ENCODE data around the gene EPS8. TPM values are rescaled to one million over a fixed set of nuclear protein-coding genes. Genes with fewer than 3 reads are reported as not detected.

Gene EPS8
- total RNA-seq, 4 donors from 2014 or later, result 26.1 to 43.2 (median 32.3) TPM

DNA sequence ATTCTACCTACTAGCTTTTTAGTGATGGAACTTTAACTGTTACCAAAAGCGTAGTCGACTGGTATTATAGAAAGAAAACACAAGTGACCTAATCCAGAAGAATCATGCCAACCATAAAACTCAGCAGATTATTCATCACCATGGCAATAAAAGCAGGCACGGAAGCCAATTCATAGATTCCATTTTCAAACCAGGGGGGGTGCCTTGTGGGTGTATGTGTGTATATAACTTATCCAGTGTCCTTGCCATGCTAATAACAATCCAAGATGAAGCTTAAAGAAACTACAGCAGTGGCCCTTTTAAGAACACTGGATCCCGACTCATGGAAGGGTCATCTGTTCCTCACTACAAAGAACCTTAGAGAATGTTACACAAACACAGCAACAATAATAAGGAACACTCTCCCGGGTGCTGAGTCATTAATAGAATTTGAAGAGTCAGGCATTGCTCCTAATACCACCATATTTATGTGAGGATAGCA, 61.0 kb downstream of the EPS8 start:
- TF ChIP-seq CTCF (IDR thresholded peaks at IDR 0.05) (no peak), POLR2A (IDR thresholded peaks at IDR 0.05) (no peak)
- DNase-seq (ENCODE audit: low spot score in 2 of 2), result no peak
- WGBS, 2 donors, result 52 to 63% methylated on average over 5 of the region's 5 CpGs
- H3K4me3 ChIP-seq (ENCODE audit: low read depth, poor library complexity, severe bottlenecking), result no peak overlapping the region
- intact Hi-C loops (cut with DNase I; ENCODE audit: low total_unique reads), result no loop called here

DNA sequence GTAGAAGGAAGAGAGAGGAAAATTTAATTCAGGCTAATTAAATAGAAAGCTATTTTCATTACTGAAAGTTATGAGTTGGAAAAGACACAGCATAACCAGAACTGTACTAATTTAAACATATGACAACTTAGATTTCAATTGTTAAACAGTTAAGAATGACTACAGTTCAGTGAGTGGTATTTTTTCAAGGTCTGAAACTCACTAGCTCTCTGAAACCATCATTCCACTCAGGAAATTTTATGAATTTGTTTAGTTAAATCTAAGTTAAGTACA, 62.4 kb downstream of the EPS8 start:
- no peak for DNase-seq (ENCODE audit: low spot score in 2 of 2)
- TF ChIP-seq POLR2A (IDR thresholded peaks at IDR 0.05) (no peak), CTCF (IDR thresholded peaks at IDR 0.05) (no peak)
- intact Hi-C loops (cut with DNase I; ENCODE audit: low total_unique reads), result no loop called here
- H3K4me3 ChIP-seq (ENCODE audit: low read depth, poor library complexity, severe bottlenecking), result no peak overlapping the region

GRCh38 chr12:15726027-15726877, 62.9 kb downstream of the EPS8 start:
- H3K4me3 ChIP-seq (ENCODE audit: low read depth, poor library complexity, severe bottlenecking), result no peak overlapping the region
- intact Hi-C loops (cut with DNase I; ENCODE audit: low total_unique reads), result no loop called here
- 30 to 43% methylated on average over 2 of the region's 2 CpGs for WGBS, 2 donors
- no peak for DNase-seq (ENCODE audit: low spot score in 2 of 2)
- TF ChIP-seq POLR2A (IDR thresholded peaks at IDR 0.05), result no peak
- no peak for TF ChIP-seq CTCF (IDR thresholded peaks at IDR 0.05)

DNA sequence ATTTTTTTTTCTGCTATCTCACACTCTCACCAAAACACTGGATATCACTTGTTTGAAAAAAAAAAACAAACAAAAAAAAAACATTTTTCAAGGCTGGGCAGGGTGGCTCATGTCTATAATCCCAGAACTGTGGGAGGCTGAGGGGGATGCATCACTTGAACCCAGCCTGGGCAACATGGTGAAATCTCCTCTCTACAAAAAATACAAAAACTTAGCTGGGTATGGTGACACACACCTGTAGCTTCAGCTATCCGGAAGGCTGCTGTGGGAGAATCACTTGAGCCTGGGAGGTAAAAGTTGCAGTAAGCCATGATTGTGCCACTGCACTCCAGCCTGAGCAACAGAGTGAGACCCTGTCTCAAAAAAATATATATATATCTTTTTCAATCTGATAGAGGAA, 66.2 kb downstream of the EPS8 start:
- intact Hi-C loops (cut with DNase I; ENCODE audit: low total_unique reads), result no loop called here
- H3K4me3 ChIP-seq (ENCODE audit: low read depth, poor library complexity, severe bottlenecking), result no peak overlapping the region
- TF ChIP-seq POLR2A (IDR thresholded peaks at IDR 0.05) (no peak), CTCF (IDR thresholded peaks at IDR 0.05) (no peak)
- WGBS, 2 donors, result 100% methylated on average over 1 of the region's 1 CpG
- no peak for DNase-seq (ENCODE audit: low spot score in 2 of 2)

DNA sequence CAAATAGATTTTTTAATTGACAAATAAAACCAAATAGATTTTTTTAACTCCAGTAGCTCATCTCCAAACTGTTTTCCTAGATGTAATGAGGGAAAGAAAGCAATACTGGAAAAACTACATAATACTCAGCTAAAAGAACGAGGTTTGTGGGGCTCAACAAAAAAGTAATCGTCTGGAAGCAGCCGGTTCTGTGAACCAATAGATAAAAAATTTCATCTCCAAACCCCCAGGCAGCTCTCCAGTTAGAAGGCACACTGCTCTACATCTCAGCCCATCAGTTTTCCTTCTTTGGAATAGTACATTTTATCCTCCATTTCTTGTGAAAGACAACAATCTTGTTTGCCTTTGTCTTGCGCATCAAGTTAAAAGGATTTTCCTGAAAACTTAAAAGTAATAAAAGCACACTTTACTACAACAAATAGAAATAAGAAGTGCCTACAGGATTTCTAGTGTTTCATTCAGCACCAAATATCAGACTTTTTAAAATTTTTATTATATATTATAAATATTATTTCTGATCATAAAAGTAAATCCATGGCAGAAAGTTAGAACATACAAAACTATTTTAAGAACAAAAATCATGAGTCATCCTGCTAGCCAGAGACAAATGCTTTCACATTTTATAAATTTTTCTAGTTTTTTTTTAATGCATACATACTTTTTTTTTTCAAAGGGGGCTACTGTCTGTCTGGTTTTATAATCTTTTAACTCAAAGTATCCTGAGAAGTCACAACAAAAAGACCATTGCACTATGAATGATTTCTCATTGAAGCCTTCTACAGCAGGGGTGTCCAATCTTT, 67.7 kb downstream of the EPS8 start:
- TF ChIP-seq CTCF (IDR thresholded peaks at IDR 0.05), result no peak
- TF ChIP-seq POLR2A (IDR thresholded peaks at IDR 0.05), result no peak
- intact Hi-C loops (cut with DNase I; ENCODE audit: low total_unique reads), result no loop called here
- WGBS, 2 donors, result 64 to 72% methylated on average over 4 of the region's 4 CpGs
- no peak overlapping the region for H3K4me3 ChIP-seq (ENCODE audit: low read depth, poor library complexity, severe bottlenecking)
- no peak for DNase-seq (ENCODE audit: low spot score in 2 of 2)

All from lower leg skin (tissue), 4 donors.